Stimulated activated CD4-positive, alpha-beta T cell treated with anti-CD3 and anti-CD28 coated beads, Interleukin-2, amount 100 ng/mL, for 48 hours (primary cell): ENCODE measurements around the gene PADI3.
A peak's percentile ranks its signal among the peaks of the same experiment; 100 is the strongest.

ENCODE experiments used
- DNase-seq, 2 donors: peaks; one replicate each; pipeline ENCODE4 v3.0.0-alpha.2; 2020

PADI3 gene

GRCh38 chr1:17248781-17249180 lies at the start of gene PADI3:
Gene PADI3, plus strand, starts transcription at chr1:17249098. Its CDS starts 40 bp downstream, at chr1:17249138.
- no peak for DNase-seq

DNA sequence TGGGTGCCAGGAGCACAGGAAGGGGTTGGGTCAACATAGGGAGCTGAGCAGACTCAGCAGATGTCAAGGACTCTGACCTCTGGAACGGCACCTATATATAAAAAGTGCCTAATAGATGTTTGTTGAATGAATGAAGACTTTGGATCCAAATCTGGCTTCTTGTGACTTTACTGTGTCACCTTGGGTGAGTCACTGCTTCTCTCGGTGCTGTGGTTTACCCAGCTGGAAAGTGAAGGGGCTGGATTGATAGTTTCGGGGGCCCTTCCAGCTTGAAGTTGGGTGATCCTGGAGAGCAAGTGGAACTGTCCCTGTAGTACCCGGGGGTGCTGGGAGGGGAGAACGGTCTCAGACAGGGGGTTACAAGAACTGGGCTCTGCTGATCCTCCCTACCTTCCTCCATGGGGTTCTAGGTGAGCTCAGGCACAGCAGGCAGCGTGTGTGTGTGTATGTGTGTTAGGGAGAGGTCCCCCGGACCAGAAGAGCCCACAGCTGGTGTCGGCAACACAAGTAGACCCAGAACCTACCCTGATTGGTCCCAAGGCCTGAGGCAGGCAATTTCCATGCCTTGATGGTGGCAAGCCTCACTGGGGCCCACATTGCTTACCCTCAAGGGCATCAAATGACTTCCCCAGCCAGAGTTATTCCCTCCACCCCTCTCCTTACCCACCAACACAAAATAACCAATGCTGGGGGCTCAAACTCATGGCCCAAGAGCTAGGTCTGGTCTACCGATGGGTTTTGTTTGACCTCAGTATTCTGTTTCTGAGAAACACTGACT lies 49.4 kb upstream of the PADI3 start:
- DNase-seq: no peak

GRCh38 chr1:17200246-17200645 lies 48.7 kb upstream of the PADI3 start:
- DNase-seq: no peak

- no peak for DNase-seq
Observed at GRCh38 chr1:17200756-17201155, 48.1 kb upstream of the PADI3 start.

DNA sequence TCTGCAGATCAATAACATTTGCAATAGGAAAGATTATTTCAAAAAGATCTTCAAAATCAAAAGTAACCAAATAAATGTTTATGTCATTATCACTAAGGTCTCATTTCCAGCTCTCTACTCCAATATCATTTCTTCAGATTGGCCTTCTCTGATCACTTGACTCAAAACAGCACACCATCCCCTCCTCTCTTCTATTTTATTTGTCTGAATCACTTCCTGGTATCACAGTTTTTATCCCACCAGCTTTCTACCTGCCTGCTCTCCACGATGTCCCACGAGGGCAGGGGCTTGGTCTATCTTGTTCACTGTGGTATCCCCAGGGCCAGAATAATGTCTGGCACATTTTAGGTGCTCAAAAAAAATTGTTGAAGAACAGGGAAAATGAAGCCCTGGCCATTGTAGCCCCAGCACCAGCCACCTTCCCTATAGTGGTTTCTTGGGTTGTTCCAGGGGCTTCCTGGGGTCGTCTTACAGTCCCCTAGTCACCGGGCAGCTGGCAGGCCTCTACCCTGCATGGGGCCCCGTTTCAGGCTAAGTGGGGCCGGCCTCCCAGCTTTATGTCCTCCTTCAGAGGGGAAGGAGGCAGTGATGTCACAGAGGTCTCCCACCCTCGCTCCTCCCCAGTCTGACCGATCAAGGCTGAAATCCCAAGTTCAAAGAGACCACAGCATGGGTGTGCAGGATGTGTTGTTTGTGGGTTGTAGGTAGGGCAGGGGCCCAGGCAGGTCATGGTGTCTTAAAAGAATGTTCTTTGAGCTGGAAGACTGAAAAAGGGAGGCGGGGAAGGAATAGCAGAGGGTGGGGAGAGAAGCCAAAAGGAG lies 47.5 kb upstream of the PADI3 start:
- no peak for DNase-seq

- DNase-seq: no peak
Observed at GRCh38 chr1:17204546-17205440, 44.1 kb upstream of the PADI3 start, which contains the start of gene PADI1. Gene PADI1, plus strand, starts transcription at chr1:17205128. Its CDS starts 90 bp downstream, at chr1:17205218.

DNA sequence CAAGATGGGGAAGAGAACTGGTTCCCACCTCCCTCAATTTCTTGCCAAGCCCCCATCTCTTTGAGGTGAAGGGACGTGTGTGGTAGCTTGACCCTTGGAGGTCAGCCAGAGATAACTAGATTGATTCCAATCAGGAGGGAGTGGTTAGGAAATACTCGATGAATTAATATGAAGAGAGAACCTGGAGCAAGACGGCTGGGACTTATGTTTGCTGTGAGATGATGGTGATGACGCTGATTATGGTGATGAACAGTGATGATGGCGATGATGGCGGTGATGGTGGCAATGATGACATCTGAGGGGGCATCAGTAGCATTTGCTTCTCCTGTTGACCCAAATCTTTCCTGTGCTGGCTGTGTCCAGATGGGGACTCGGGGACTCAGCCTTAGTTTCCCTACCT lies 43.2 kb upstream of the PADI3 start:
- no peak for DNase-seq

GRCh38 chr1:17206196-17206595 lies 42.7 kb upstream of the PADI3 start:
- no peak for DNase-seq

DNA sequence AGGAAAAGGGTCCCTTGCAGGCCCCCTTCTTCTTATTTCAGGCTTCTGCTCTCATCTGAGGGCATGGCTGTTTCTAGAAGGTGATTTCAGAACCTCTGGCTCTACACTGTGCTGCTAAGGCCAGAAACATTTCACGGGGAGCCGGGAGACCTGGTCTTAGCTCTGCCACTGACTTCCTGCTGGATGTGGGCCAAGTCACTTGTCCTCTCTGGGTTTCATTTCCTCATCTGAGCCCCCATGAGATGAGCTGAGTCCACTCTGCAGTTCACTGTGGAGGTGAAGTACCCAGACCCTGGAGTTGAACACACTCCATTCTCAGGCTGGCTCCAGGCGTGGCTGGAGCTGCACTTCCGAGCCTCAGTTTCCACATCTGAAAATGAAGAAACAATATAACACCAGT lies 41.9 kb upstream of the PADI3 start:
- no peak for DNase-seq

GRCh38 chr1:17207540-17207939 lies 41.4 kb upstream of the PADI3 start:
- DNase-seq: no peak

GRCh38 chr1:17207966-17208418 lies 40.9 kb upstream of the PADI3 start:
- DNase-seq: peak; percentile 31 to 42

- no peak for DNase-seq
Observed at GRCh38 chr1:17208546-17208945, 40.4 kb upstream of the PADI3 start.

GRCh38 chr1:17209430-17209829 lies 39.5 kb upstream of the PADI3 start:
- DNase-seq: no peak

GRCh38 chr1:17210176-17210575 lies 38.7 kb upstream of the PADI3 start:
- no peak for DNase-seq

- no peak for DNase-seq
Observed at GRCh38 chr1:17211377-17211776, 37.5 kb upstream of the PADI3 start.

DNA sequence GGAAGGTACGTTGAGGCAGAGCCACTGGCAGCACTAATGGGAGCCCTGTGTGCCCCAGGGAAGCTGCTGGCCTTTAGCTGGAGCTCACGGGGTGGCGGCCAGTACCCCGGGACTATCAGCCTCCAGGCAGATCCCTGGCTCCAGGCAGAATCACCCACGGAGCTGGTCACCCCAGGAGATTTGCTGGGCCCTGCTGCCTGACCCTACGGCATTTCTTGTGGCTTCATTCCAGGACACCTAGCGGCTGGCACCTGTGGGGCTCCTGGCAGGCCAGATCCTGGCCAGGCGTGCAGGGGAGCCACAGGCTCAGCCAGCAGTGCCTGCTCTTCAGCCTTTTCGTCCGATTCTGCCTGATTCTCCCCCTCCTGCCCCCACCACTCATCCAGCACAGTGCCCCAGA lies 36.9 kb upstream of the PADI3 start:
- DNase-seq: no peak

GRCh38 chr1:17212487-17213121 lies 36.3 kb upstream of the PADI3 start:
- DNase-seq: peak; percentile 29 to 44

GRCh38 chr1:17213148-17213781 lies 35.6 kb upstream of the PADI3 start:
- no peak for DNase-seq

- DNase-seq: no peak
Observed at GRCh38 chr1:17213782-17214148, 35.1 kb upstream of the PADI3 start.

GRCh38 chr1:17214876-17215544 lies 33.9 kb upstream of the PADI3 start:
- no peak for DNase-seq

GRCh38 chr1:17215545-17215890 lies 33.4 kb upstream of the PADI3 start:
- DNase-seq: no peak

GRCh38 chr1:17216078-17216477 lies 32.8 kb upstream of the PADI3 start:
- no peak for DNase-seq
